Mucosa of stomach (tissue), 1 donor: ENCODE data around the gene YBX3.
A peak's percentile ranks its signal among the peaks of the same experiment; 100 is the strongest.

Experiments
- H3K27me3 ChIP-seq: one replicate; pipeline ENCODE4 v1.7.0; 2013; ENCODE audit warnings: mild to moderate bottlenecking, low read length; ENCODE audit not compliant: control insufficient read depth, insufficient read depth
- H3K36me3 ChIP-seq: one replicate; pipeline ENCODE4 v1.7.0; 2013; ENCODE audit warnings: low read length; ENCODE audit not compliant: control insufficient read depth, insufficient read depth
- H3K4me1 ChIP-seq: one replicate; pipeline ENCODE4 v1.7.0; 2013; ENCODE audit warnings: mild to moderate bottlenecking, low read length; ENCODE audit not compliant: control insufficient read depth, insufficient read depth
- H3K4me3 ChIP-seq: one replicate; pipeline ENCODE4 v1.7.0; 2013; ENCODE audit warnings: low read length
- H3K9ac ChIP-seq: one replicate; pipeline ENCODE4 v1.7.0; 2013; ENCODE audit warnings: mild to moderate bottlenecking, low read length, moderate library complexity
- H3K9me3 ChIP-seq: one replicate; pipeline ENCODE4 v1.7.0; 2013; ENCODE audit warnings: mild to moderate bottlenecking, low read length, moderate library complexity; ENCODE audit not compliant: control insufficient read depth
- donor health status: Pancreatic carcinoma.

The YBX3 gene

GRCh38 chr12:10720974-10721650, 2.0 kb downstream of the YBX3 start:
- Histone ChIP-seq H3K9me3 (no peaks in the 10 kb centered on the region), H3K4me1 (peaks cover 52% of the 10 kb centered on the region), H3K4me3 (peak overlapping the region; percentile 87), H3K9ac (peak overlapping the region; percentile 89), H3K36me3 (no peaks in the 10 kb centered on the region), H3K27me3 (no peaks in the 10 kb centered on the region)

GRCh38 chr12:10719482-10719881, 3.6 kb downstream of the YBX3 start:
- H3K36me3 ChIP-seq: no peaks in the 10 kb centered on the region
- no peaks in the 10 kb centered on the region for H3K27me3 ChIP-seq
- H3K4me3 ChIP-seq: no peak overlapping the region
- H3K9me3 ChIP-seq: no peaks in the 10 kb centered on the region
- no peak overlapping the region for H3K9ac ChIP-seq
- H3K4me1 ChIP-seq: peaks cover 58% of the 10 kb centered on the region

GRCh38 chr12:10718279-10718821, 4.8 kb downstream of the YBX3 start:
- no peaks in the 10 kb centered on the region for H3K27me3 ChIP-seq
- H3K9ac ChIP-seq: no peak overlapping the region
- H3K4me1 ChIP-seq: peaks cover 50% of the 10 kb centered on the region
- H3K4me3 ChIP-seq: no peak overlapping the region
- peaks cover 6% of the 10 kb centered on the region for H3K36me3 ChIP-seq
- H3K9me3 ChIP-seq: no peaks in the 10 kb centered on the region

- peaks cover 50% of the 10 kb centered on the region for H3K4me1 ChIP-seq
- no peaks in the 10 kb centered on the region for H3K9me3 ChIP-seq
- H3K9ac ChIP-seq: no peak overlapping the region
- no peak overlapping the region for H3K4me3 ChIP-seq
- H3K36me3 ChIP-seq: peaks cover 6% of the 10 kb centered on the region
- no peaks in the 10 kb centered on the region for H3K27me3 ChIP-seq
Measured at GRCh38 chr12:10717410-10717809, 5.7 kb downstream of the YBX3 start.

GRCh38 chr12:10716704-10717315, 6.3 kb downstream of the YBX3 start:
- no peaks in the 10 kb centered on the region for H3K27me3 ChIP-seq
- no peaks in the 10 kb centered on the region for H3K9me3 ChIP-seq
- H3K36me3 ChIP-seq: peaks cover 6% of the 10 kb centered on the region
- H3K4me1 ChIP-seq: peaks cover 50% of the 10 kb centered on the region
- H3K4me3 ChIP-seq: peak overlapping the region; percentile 5
- H3K9ac ChIP-seq: no peak overlapping the region

- H3K27me3 ChIP-seq: no peaks in the 10 kb centered on the region
- H3K4me1 ChIP-seq: peaks cover 47% of the 10 kb centered on the region
- H3K9ac ChIP-seq: no peak overlapping the region
- peak overlapping the region; percentile 5 for H3K4me3 ChIP-seq
- H3K9me3 ChIP-seq: no peaks in the 10 kb centered on the region
- H3K36me3 ChIP-seq: peaks cover 6% of the 10 kb centered on the region
Measured at GRCh38 chr12:10716277-10716676, 6.8 kb downstream of the YBX3 start.

- Histone ChIP-seq H3K4me3 (no peak overlapping the region), H3K27me3 (no peaks in the 10 kb centered on the region), H3K4me1 (peaks cover 39% of the 10 kb centered on the region), H3K9me3 (no peaks in the 10 kb centered on the region), H3K9ac (no peak overlapping the region), H3K36me3 (peaks cover 6% of the 10 kb centered on the region)
Measured at GRCh38 chr12:10715491-10715890, 7.6 kb downstream of the YBX3 start.

GRCh38 chr12:10709808-10710207, 13.3 kb downstream of the YBX3 start:
- H3K4me3 ChIP-seq: no peak overlapping the region
- no peaks in the 10 kb centered on the region for H3K27me3 ChIP-seq
- no peaks in the 10 kb centered on the region for H3K4me1 ChIP-seq
- H3K9me3 ChIP-seq: no peaks in the 10 kb centered on the region
- H3K9ac ChIP-seq: no peak overlapping the region
- H3K36me3 ChIP-seq: peaks cover 6% of the 10 kb centered on the region

- H3K36me3 ChIP-seq: peaks cover 3% of the 10 kb centered on the region
- no peak overlapping the region for H3K4me3 ChIP-seq
- no peak overlapping the region for H3K9ac ChIP-seq
- H3K9me3 ChIP-seq: no peaks in the 10 kb centered on the region
- H3K4me1 ChIP-seq: no peaks in the 10 kb centered on the region
- H3K27me3 ChIP-seq: no peaks in the 10 kb centered on the region
Measured at GRCh38 chr12:10708862-10709261, 14.3 kb downstream of the YBX3 start.

- no peak overlapping the region for H3K4me3 ChIP-seq
- H3K4me1 ChIP-seq: no peaks in the 10 kb centered on the region
- H3K27me3 ChIP-seq: no peaks in the 10 kb centered on the region
- no peak overlapping the region for H3K9ac ChIP-seq
- no peaks in the 10 kb centered on the region for H3K9me3 ChIP-seq
- H3K36me3 ChIP-seq: no peaks in the 10 kb centered on the region
Measured at GRCh38 chr12:10705655-10706054, 17.5 kb downstream of the YBX3 start.

GRCh38 chr12:10701843-10702242, 21.3 kb downstream of the YBX3 start:
- no peaks in the 10 kb centered on the region for H3K9me3 ChIP-seq
- no peaks in the 10 kb centered on the region for H3K36me3 ChIP-seq
- H3K9ac ChIP-seq: no peak overlapping the region
- H3K4me1 ChIP-seq: no peaks in the 10 kb centered on the region
- H3K27me3 ChIP-seq: no peaks in the 10 kb centered on the region
- no peak overlapping the region for H3K4me3 ChIP-seq

GRCh38 chr12:10701131-10701681, 21.9 kb downstream of the YBX3 start:
- Histone ChIP-seq H3K9ac (no peak overlapping the region), H3K27me3 (no peaks in the 10 kb centered on the region), H3K4me3 (no peak overlapping the region), H3K36me3 (no peaks in the 10 kb centered on the region), H3K4me1 (no peaks in the 10 kb centered on the region), H3K9me3 (no peaks in the 10 kb centered on the region)
